ENCODE measurements around the gene TMEM183A. TPM values are rescaled to one million over a fixed set of nuclear protein-coding genes. Genes with fewer than 3 reads are reported as not detected.

Gene TMEM183A
- total RNA-seq, 1 donor from 2014 or later = 24.0 TPM

DNA sequence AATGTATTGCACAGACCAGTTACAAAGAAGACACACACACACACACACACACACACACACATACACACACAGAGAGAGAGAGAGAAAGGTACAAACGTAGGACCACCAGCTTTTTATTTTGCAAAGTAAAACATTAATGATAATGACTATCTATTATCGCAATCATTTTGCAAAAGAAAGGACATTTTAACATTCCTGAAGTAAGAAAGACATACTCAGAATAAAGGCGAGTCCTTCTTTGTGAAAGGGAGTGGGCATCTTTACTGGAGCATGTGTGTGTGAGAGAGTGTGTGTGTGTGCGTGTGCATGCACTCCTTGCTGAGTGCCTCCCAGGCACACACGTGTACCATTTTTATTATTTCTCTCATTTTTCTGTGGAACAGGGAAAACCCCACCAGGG lies 47.5 kb downstream of the TMEM183A start:
- intact Hi-C loops (cut with DNase I) = no loop called here
- no peak for ATAC-seq

GRCh38 chr1:203055161-203055799 lies 48.1 kb downstream of the TMEM183A start:
- no peak for ATAC-seq
- no peak for DNase-seq (ENCODE audit: missing footprints)
- intact Hi-C loops (cut with DNase I) = no loop called here

More for the DNA sequence above, 47.5 kb downstream of the TMEM183A start:
- no peak for DNase-seq (ENCODE audit: missing footprints)

GRCh38 chr1:203056012-203056411 lies 48.8 kb downstream of the TMEM183A start:
- intact Hi-C loops (cut with DNase I) = no loop called here
- DNase-seq (ENCODE audit: missing footprints) (no peak), ATAC-seq (no peak)

DNA sequence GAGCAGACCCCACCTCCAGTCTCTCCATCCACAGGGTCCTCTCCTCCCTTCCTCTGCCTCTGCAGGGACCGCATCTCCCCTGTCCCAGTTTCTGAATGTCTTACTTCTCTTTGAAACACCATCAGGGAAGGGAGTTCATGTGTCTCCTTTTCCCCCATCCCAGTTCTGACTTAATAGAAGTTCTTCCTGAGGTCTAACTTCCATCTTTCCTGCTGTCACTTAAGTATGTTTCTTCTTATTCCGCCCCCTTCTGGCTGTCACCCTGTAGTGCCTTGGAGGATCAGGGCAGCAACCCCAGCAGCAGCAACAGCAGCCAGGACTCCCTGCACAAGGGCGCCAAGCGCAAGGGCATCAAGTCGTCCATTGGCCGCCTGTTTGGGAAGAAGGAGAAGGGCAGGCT lies 49.3 kb downstream of the TMEM183A start:
- intact Hi-C loops (cut with DNase I) = no loop called here
- ATAC-seq (no peak), DNase-seq (ENCODE audit: missing footprints) (no peak)

- intact Hi-C loops (cut with DNase I) = no loop called here
- DNase-seq (ENCODE audit: missing footprints) (no peak), ATAC-seq (peak; percentile 33)
Measured at GRCh38 chr1:203057911-203058675, 50.9 kb downstream of the TMEM183A start.

DNA sequence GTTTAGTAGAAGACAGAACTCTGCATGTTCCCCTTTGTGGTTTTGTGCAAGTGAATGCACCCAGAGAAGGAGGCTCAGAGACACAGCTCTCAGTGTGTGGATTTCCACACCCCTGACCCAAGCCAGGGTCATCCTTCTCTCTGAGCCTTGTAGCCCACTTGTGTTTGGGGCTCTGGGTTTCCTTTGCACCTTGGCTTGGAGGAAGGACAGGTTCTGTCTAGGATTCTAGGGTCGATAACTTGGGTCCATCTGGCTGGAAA lies 51.4 kb downstream of the TMEM183A start:
- intact Hi-C loops (cut with DNase I) = no loop called here
- ATAC-seq (peak; percentile 36), DNase-seq (ENCODE audit: missing footprints) (no peak)

DNA sequence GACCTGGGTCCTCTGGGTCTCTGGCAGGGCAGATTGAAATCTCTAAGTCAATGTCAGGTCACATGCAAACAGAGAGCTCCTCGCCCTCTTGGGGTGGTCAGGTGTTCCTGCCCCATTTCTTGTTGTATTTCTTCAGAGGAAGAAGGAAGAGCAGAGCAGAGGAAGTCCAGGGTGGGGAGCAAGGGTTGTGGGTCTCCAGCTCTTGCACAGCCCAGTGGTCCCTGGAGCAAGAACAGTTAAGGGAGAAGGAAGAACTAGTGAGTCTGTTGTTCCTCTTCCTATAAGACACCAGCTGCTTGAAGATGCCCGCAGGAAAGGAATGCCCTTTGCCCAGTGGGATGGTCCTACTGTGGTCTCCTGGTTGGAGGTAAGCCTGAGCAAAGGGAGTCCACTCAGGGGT lies 52.3 kb downstream of the TMEM183A start:
- ATAC-seq = no peak
- no peak for DNase-seq (ENCODE audit: missing footprints)
- intact Hi-C loops (cut with DNase I) = no loop called here

DNA sequence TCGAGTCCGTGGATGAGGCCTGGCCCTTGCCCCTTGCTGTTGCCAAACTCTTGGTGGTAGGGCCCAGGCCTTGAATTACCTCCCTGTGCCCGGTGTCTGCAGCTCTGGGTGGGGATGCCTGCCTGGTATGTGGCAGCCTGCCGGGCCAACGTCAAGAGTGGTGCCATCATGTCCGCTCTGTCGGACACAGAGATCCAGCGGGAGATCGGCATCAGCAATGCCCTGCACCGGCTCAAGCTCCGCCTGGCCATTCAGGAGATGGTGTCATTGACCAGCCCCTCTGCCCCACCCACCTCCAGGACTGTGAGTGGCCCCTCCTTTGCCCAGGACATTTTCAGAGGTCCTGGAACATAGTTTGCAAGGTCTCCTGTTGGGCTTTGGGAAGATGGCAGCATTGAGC lies 52.9 kb downstream of the TMEM183A start:
- ATAC-seq = no peak
- DNase-seq (ENCODE audit: missing footprints) = no peak
- intact Hi-C loops (cut with DNase I) = loop anchor here (10.0 kb wide), 1 partner anchor 515 kb away; no protein-coding TSS in a partner anchor

- intact Hi-C loops (cut with DNase I) = loop anchor here (10.0 kb wide), 1 partner anchor 512 kb away; no protein-coding TSS in a partner anchor
- ATAC-seq = no peak
- DNase-seq (ENCODE audit: missing footprints) = no peak
Measured at GRCh38 chr1:203063287-203063686, 56.1 kb downstream of the TMEM183A start.

- ATAC-seq (no peak), DNase-seq (ENCODE audit: missing footprints) (no peak)
- intact Hi-C loops (cut with DNase I) = loop anchor here (10.0 kb wide), 1 partner anchor 510 kb away; no protein-coding TSS in a partner anchor
Measured at GRCh38 chr1:203065191-203065590, 58.0 kb downstream of the TMEM183A start.

- DNase-seq (ENCODE audit: missing footprints) (no peak), ATAC-seq (no peak)
- intact Hi-C loops (cut with DNase I) = loop anchor here (10.0 kb wide), 1 partner anchor 509 kb away; no protein-coding TSS in a partner anchor
Measured at GRCh38 chr1:203065986-203066385, 58.8 kb downstream of the TMEM183A start.

DNA sequence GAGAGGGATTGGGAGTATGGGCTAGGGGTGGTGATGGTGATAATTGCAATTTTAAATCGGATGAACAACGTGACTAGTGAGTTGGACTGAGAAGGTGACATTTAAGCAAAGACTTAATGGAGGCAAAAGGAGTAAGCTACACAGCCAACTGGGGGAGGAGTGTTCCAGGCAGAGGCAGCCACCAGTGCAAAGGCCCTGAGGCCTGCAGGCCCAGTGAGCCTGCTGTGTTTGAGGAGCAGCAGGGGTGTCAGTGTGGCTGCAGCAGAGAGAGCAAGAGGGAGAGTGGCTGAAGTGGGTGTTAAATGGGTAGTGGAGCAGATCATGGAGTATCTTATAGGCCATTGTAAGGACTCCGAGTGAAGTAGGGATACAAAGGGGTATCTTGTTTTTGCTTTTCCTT lies 59.8 kb downstream of the TMEM183A start:
- intact Hi-C loops (cut with DNase I) = loop anchor here (10.0 kb wide), 1 partner anchor 508 kb away; no protein-coding TSS in a partner anchor
- DNase-seq (ENCODE audit: missing footprints) (no peak), ATAC-seq (no peak)

DNA sequence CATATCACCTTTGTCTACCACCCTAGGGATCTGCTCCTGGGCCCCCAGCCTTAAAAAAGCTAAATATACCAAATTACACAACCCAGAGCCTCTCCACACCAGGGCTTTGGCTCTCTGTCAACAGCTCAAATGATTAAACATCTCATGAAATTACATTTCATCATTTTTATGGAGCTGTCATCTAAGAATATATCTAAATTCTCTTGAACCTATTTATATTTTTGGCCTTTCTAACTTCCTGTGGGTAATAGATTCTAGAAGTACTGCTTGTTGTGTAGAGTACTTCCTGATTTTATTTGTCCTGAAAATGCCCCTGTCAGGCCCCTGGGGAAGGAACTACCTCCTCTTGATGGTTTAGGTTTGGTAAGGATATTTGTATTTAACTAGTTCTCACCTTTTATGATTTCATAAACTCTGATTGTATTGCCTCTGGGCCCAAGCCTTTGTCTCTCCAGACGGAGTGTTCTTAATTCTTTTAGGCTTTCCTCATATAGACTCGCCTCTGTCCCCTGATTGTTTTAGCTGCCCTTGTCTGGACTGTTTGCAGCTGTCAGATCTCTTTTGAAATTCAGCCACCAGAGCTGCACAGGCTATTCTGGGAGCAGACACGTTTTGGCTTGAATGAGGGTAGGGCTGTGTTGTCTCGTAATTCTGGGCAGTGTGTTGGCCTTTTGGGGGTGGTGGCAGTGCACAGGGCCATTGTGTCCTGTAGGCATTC lies 62.0 kb downstream of the TMEM183A start:
- DNase-seq (ENCODE audit: missing footprints) (no peak), ATAC-seq (peak; percentile 88)
- intact Hi-C loops (cut with DNase I) = loop anchor here (10.0 kb wide), 1 partner anchor 506 kb away; no protein-coding TSS in a partner anchor

GRCh38 chr1:203072002-203072602 lies 64.9 kb downstream of the TMEM183A start:
- no peak for DNase-seq (ENCODE audit: missing footprints)
- intact Hi-C loops (cut with DNase I) = no loop called here
- no peak for ATAC-seq

GRCh38 chr1:203072911-203073310 lies 65.7 kb downstream of the TMEM183A start:
- DNase-seq (ENCODE audit: missing footprints) (no peak), ATAC-seq (no peak)
- intact Hi-C loops (cut with DNase I) = no loop called here

DNA sequence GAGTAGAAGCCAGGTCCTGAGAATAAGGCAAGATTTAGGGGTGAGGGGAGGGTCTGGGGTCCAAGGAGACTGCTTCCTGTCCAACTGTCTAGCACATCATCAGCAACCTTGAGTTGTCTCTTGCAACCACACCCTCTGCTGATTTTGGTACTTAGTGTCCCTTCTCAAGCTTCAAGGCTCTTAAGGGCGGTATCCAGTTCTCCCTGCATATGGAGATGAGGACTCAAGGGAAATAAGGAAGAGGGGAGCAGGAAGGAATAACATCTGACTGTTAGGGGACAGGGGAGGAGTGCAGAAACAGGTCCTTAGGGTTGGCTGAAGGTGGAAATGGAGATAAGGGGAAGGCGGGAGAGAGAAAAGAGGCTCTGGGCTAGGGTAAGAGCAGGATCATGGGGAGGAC lies 66.3 kb downstream of the TMEM183A start:
- intact Hi-C loops (cut with DNase I) = no loop called here
- ATAC-seq = no peak

More for the DNA sequence above, 66.3 kb downstream of the TMEM183A start:
- no peak for DNase-seq (ENCODE audit: missing footprints)
